Astrocyte of the spinal cord (primary cell): Measurements from ENCODE around the gene SETX.
A peak's percentile ranks its signal among the peaks of the same experiment; 100 is the strongest.

Experiments
- DNase-seq: peaks from one replicate; pipeline ENCODE4 v3.0.0; 2011; ENCODE audit warnings: low read depth, low spot score
- H3K4me3 ChIP-seq: 2 replicates; pipeline ENCODE4 v1.5.1; 2011; ENCODE audit warnings: low read depth, mild to moderate bottlenecking, low read length, moderate library complexity
- in situ Hi-C: cut with HindIII; loops from 2 replicates; pipeline ENCODE4 v1.10.0; 2017; ENCODE audit warnings: low sequenced_read_pairs
- TF ChIP-seq, protein P1 (sequence below): IDR thresholded peaks from 2 replicates; pipeline ENCODE4 v1.5.1; 2012; ENCODE audit warnings: low read depth, mild to moderate bottlenecking, low read length, inconsistent platforms

Gene SETX

DNA sequence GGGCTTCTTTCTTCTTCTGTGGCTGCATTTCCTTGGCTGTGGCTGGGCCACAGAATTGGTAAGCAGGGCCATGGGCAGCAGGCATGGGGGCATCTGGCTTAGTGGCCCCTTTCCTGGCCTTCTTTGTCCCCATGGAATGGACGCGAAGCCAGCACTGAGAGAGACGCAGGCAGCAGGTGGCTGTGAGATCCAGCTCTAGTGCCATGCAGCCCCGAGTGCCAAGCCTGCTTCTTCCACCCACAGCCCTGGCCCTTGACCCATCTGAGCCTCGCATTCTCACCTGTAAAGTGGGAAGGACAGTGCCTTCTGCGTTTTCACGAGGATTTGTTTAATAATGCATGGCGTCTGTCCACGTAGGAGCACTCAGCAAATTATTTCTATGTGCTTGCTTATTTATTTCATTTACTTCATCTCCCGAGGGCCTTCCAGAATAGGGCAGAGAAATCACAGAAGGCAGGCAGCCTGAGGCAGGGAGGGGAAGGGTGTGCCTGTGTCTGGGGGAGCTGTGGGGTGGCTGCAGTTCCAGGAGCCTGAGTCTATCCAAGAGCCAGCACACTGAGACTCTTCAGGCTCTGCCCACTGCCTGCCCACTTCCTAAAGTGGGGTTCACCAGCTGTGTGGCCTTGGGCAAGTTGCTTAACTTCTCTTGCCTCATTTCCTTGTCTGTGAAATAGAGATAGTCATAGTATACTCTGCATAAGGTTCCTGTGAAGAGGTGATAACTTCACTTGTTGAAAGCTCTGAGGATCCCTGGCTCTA lies 137.7 kb downstream of the SETX start:
- H3K4me3 ChIP-seq, result no peak overlapping the region
- TF ChIP-seq, protein P1, sequence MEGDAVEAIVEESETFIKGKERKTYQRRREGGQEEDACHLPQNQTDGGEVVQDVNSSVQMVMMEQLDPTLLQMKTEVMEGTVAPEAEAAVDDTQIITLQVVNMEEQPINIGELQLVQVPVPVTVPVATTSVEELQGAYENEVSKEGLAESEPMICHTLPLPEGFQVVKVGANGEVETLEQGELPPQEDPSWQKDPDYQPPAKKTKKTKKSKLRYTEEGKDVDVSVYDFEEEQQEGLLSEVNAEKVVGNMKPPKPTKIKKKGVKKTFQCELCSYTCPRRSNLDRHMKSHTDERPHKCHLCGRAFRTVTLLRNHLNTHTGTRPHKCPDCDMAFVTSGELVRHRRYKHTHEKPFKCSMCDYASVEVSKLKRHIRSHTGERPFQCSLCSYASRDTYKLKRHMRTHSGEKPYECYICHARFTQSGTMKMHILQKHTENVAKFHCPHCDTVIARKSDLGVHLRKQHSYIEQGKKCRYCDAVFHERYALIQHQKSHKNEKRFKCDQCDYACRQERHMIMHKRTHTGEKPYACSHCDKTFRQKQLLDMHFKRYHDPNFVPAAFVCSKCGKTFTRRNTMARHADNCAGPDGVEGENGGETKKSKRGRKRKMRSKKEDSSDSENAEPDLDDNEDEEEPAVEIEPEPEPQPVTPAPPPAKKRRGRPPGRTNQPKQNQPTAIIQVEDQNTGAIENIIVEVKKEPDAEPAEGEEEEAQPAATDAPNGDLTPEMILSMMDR, result no peak
- in situ Hi-C loops, result no loop called here
- no peak for DNase-seq

DNA sequence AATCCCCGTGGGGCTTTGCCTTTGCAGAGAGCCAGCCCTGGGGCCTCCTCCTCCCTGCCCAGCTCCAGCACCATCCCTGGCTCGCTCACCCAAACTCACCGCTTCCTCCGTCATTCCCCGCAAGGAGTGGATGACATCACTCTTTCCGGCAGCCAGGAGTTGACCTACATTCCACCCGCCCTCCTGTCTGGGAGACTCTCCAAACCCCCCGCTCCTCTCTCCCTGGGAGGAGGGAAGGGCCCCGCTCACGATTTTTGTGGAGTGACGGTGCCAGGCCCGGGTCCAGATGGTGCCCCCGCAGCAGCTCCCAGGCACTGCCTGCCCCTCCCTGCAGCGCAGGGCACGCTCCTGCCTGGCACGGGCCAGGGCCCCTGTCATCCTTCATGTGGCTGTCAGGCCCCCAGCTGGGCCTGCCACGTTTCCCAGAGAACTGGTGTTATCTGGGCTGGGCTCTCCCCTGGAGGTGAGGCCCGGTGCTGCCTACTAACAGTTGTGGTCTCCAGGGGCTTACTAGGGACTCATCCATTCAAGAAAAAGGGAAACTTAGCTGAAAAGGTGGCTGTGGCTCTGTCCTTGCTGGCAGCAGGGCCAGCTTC lies 140.7 kb downstream of the SETX start:
- peak; percentile 90 for DNase-seq
- in situ Hi-C loops, result no loop called here
- H3K4me3 ChIP-seq, result no peak overlapping the region
- TF ChIP-seq, protein P1, result peak; percentile 29

DNA sequence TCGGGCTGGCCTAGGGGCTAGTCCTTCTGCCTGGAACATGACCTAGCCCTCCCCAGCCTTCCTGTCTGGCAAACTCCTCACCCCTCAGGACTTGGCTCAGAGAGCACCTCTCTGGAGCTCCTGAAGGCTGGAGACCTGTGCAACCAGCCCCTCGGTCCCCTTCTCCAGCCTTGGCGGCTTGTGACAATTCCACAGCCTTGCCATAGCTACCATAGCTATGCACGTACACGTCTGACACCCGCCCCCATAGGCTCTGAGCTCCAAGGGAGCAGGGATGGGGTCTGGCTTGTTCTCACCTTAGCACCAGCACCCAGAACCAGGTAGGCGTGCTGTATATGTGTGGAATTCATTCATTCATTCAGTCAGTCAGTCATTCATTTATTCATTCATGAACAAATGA lies 143.2 kb downstream of the SETX start:
- in situ Hi-C loops, result no loop called here
- no peak overlapping the region for H3K4me3 ChIP-seq
- no peak for DNase-seq
- TF ChIP-seq, protein P1, result no peak
